NK-92 (cell line): ENCODE data around the gene IQCB1.
"Not testable (repeated sequence)": the region's sequence is repeated elsewhere in the genome, so short reads cannot be mapped to it uniquely, and the experiment has no call there.

Experiments used
- DNase-seq: peaks from one replicate; lab custom pipeline; 2025; ENCODE audit not compliant: unreplicated experiment; lab: John Stamatoyannopoulos, UW

Gene IQCB1

DNA sequence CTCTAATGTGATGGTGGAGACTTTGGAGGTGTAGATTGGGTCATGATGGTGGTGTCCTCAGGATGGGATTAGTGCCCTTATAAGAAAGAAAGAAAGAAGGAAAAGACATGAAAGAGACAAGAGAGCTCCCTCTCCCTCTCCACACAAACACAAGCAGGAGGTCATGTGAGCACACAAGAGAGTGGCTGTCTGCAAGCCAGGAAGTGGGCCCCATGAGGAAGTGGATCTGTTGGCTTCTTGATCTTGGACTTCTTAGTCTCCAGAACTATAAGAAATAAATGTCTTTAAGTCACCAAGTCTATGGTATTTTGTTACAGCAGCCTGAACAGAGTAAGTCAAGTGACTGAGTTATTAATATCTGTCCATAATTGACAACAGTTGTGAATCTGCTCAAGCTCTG lies 17.1 kb downstream of the IQCB1 start:
- DNase-seq = no peak

GRCh38 chr3:121809249-121809648 lies 25.6 kb downstream of the IQCB1 start:
- no peak for DNase-seq

- no peak for DNase-seq
Observed at GRCh38 chr3:121803771-121804320, 31.0 kb downstream of the IQCB1 start.

DNA sequence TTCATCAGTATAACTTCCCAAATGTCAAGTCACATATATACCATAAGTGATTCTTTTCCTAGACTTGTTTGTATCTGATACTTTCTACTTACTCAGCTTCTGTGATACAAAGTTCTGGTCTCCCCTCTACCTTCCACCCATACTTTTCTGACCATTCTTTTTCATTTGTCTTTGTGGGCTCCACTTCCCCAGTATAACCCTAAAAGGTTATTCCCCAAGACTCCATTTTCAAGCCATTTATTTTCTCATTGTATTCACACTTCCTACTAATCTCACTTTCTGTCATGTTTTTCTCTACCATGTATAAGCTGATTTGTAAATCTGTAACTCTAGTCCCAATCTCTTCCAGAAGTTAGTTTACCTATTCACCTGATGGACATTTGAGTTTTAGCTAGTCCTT lies 34.0 kb downstream of the IQCB1 start:
- no peak for DNase-seq

- DNase-seq = no peak
Observed at GRCh38 chr3:121796970-121797369, 37.9 kb downstream of the IQCB1 start.

- DNase-seq = no peak
Observed at GRCh38 chr3:121794264-121794983, 40.4 kb downstream of the IQCB1 start.

- DNase-seq = no peak
Observed at GRCh38 chr3:121793078-121793477, 41.8 kb downstream of the IQCB1 start.

GRCh38 chr3:121786485-121786884 lies 48.4 kb downstream of the IQCB1 start:
- no peak for DNase-seq

DNA sequence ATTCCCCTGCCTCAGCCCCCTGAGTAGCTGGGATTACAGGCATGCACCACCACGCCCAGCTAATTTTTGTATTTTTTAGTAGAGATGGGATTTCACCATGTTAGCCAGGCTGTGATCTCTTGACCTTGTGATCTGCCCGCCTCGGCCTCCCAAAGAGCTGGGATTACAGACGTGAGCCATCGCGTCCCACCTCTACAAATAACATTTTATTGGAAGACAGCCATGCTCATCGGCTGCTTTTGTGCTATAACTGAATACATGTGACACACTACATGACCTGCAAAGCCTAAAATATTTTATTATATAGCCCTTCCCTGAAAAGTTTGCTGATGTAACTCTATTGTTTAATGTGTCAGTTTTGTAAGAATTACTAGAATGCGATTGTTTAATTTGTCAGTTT lies 52.1 kb downstream of the IQCB1 start:
- not testable (repeated sequence) for DNase-seq

DNA sequence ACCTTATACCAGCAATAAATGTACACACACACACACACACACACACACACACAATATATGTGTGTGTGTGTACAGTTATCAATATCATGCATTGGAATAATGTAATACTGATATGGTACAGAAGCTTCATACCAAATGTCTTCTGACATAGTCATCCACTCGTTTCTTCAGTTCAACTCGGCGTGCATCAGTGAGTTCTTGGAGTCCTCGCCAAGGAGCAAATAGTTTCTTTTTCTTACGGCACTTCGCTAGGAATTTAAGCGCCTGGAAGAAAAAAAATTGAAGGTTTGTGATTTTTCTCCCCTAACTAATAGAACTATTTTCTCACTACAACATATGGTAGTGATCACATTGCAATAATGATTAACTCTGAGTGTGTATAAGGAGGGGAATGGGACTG lies 53.2 kb downstream of the IQCB1 start:
- DNase-seq = no peak

DNA sequence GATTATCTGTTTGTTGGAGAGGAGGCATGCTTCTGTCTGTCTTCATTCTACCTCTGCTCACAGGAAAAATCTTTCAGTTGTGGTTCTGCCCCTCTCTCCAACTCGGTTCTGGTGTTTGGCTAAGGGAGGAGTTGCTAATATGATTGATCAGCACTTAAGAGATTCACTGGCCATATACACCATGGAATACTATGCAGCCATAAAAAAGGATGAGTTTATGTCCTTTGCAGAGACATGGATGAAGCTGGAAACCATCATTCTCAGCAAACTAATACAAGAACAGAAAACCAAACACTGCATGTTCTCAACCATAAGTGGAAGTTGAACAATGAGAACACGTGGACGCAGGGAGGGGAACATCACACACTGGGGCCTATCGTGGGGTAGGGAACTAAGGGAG lies 59.8 kb downstream of the IQCB1 start:
- DNase-seq = not testable (repeated sequence)

GRCh38 chr3:121769246-121769645 lies 65.6 kb downstream of the IQCB1 start:
- no peak for DNase-seq

- no peak for DNase-seq
Observed at GRCh38 chr3:121768452-121768851, 66.4 kb downstream of the IQCB1 start.

- DNase-seq = no peak
Observed at GRCh38 chr3:121759541-121760202, 75.2 kb downstream of the IQCB1 start.

DNA sequence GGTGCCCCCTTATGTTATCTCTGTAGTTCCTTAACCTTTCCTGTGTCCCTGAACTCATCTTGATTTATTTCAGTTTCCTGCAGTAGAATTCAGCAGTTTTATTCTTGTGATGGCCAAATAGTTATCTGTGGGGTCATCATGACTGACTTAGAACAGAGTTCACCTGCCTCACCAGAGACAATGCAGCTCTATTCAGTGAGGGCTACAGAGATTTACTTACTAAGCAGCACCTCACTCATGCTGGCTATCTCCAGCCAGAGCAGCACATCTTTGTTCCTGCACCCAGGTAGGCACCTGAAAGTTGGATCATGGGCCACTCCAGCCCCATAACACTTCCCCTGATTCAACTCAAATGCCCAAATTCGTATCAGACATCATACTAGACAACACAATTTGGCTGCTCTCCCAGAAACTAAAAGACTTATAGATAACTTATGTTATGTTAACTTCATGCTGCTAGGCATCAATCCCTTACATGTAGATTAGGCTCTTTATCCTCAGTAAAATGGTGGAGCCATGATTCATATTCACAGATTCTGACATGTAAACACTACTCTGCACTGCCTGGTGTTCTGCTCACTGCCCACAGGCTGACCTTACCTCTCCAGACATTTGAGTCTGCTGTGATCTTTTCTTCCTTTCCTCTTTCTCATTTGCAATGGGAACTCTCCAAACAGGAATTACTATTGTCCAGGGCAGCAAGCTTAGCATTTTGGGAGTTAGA lies 76.0 kb downstream of the IQCB1 start:
- no peak for DNase-seq

DNA sequence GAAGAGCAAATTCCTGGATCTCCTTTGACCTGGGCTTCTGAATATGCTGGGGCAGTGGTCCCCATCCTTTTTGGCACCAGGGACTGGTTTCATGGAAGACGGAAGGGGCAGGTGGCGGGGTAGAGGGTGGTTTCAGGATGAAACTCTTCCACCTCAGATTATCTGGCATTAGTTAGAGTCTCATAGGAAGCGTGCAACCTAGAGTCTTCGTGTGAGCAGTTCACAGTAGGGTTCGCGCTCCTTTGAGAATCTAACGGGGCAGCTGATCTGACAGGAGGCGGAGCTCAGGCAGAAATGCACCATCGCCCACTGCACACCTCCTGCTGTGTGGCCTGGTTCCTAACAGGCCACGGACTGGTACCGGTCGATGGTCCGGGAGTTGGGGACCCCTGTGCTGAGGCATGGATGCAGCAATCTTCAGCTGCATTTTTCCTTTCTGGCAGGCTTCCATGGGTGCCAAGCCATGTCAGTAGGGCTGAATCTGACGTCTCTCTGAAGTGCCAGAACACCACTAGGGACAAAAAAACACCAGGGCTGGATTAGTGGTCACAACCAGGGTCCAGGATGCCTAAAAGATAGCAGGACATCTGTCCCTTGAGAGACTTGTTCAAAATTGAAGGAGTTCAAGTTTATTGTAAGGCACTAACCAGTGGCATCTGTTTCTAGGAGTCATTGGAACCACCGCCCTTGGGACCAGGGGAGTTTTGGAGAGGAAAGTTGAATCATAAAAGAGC lies 76.9 kb downstream of the IQCB1 start:
- DNase-seq = no peak

DNA sequence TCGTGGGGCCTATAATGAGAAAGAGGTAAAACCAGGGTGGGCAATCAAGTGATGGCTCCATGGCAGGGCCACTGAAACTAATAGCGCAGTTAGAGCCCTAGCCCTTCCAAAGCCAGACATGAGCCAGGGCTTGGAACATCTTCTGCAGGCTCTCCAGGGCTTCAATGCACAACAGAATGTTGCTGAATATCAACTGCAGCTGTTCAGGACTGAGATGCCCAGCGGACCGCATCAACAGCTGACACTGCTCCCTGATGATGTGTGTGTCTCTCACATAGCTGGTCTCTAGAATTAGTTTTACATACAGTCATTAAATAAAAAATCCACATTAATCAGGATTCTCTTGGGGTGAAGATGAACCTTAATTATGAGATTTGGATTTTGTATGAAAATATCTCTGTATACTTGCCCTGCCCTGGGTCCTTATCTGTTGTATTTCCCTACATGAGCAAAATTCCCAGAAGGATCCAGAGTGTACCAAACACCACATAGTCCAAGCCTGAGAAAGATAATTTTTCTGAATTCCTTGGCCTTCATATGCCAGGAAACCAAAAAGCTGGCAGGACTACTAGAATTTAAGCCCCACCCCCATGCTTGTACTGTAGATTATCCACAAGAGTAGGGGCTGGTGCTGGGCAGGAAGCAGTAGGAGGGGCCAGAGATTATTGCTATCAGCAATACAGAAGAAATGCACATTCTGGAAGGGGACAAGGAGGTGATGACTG lies 77.6 kb downstream of the IQCB1 start:
- no peak for DNase-seq

GRCh38 chr3:121752772-121753171 lies 82.1 kb downstream of the IQCB1 start:
- DNase-seq = no peak

- no peak for DNase-seq
Observed at GRCh38 chr3:121752261-121752660, 82.6 kb downstream of the IQCB1 start.

DNA sequence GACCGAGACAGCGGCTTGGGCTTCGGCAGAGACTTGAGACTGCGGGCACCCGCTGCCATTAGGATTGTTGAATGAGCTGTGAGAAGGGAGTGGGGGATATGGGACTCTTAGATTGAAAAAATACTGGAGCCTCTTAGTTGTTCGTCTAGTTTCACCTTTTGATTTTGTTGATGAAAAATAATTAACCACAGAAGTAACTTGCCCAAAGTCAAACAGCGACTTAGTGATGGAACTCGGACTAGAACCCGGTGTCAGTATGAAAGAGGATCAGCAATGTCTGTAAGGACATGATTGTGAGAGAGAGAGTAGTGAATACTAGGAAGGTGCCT lies 84.8 kb downstream of the IQCB1 start:
- DNase-seq = no peak
